Measurements from ENCODE around the gene GAD1. TPM values are rescaled to one million over a fixed set of nuclear protein-coding genes. Genes with fewer than 3 reads are reported as not detected.

The GAD1 gene
- total RNA-seq, 1 experiment from 2014 or later, result 1.1 TPM

GRCh38 chr2:170822290-170823087, 5.8 kb downstream of the GAD1 start:
- no peak overlapping the region for H3K27ac ChIP-seq (ENCODE audit: low read depth, low read length, poor library complexity, severe bottlenecking)
- TF ChIP-seq EZH2 (IDR thresholded peaks at IDR 0.05; ENCODE audit: borderline replicate concordance, low read depth, low read length, poor library complexity, severe bottlenecking), result peak; percentile 95
- TF ChIP-seq CTCF (conservative IDR thresholded peaks at IDR 0.05; ENCODE audit: low read depth, low read length), result peak; percentile 78
- CTCF ChIA-PET, result interaction anchor here (1.0 to 1.9 kb wide), 2 partner anchors 452 to 461 kb away, joined by 5 to 6 read pairs; no protein-coding TSS in a partner anchor
- peak overlapping the region; percentile 32 for H3K4me3 ChIP-seq (ENCODE audit: low read depth, low read length, poor library complexity, severe bottlenecking)
- peak; percentile 49 for DNase-seq (ENCODE audit: low spot score)
- H3K36me3 ChIP-seq (ENCODE audit: insufficient read depth, low read length, poor library complexity, severe bottlenecking), result no peaks in the 10 kb centered on the region
- intact Hi-C loops (cut with micrococcal nuclease; ENCODE audit: unreplicated experiment), result no loop called here
- POLR2A ChIA-PET (ENCODE audit: low non-redundant PET), result no interaction called here
- BruUV-seq (replicated peaks), result no TSS peak
- no peaks in the 10 kb centered on the region for H3K9me3 ChIP-seq (ENCODE audit: low read depth, low read length, poor library complexity, severe bottlenecking)
- H3K4me1 ChIP-seq (ENCODE audit: insufficient read depth, low read length, poor library complexity, severe bottlenecking), result peaks cover 24% of the 10 kb centered on the region
- H3K27me3 ChIP-seq (replicated peaks; ENCODE audit: insufficient read depth, low read depth, low read length, poor library complexity), result peaks cover 93% of the 10 kb centered on the region

GRCh38 chr2:170823088-170823897, 6.6 kb downstream of the GAD1 start:
- no peaks in the 10 kb centered on the region for H3K36me3 ChIP-seq (ENCODE audit: insufficient read depth, low read length, poor library complexity, severe bottlenecking)
- H3K27ac ChIP-seq (ENCODE audit: low read depth, low read length, poor library complexity, severe bottlenecking), result no peak overlapping the region
- POLR2A ChIA-PET (ENCODE audit: low non-redundant PET), result no interaction called here
- peaks cover 23% of the 10 kb centered on the region for H3K4me1 ChIP-seq (ENCODE audit: insufficient read depth, low read length, poor library complexity, severe bottlenecking)
- TF ChIP-seq CTCF (conservative IDR thresholded peaks at IDR 0.05; ENCODE audit: low read depth, low read length), result no peak
- intact Hi-C loops (cut with micrococcal nuclease; ENCODE audit: unreplicated experiment), result no loop called here
- H3K27me3 ChIP-seq (replicated peaks; ENCODE audit: insufficient read depth, low read depth, low read length, poor library complexity), result peaks cover 89% of the 10 kb centered on the region
- CTCF ChIA-PET, result interaction anchor here (0.6 to 1.9 kb wide), 3 partner anchors 50 to 462 kb away, joined by 4 to 6 read pairs (median 5); no protein-coding TSS in a partner anchor
- no TSS peak for BruUV-seq (replicated peaks)
- no peak for DNase-seq (ENCODE audit: low spot score)
- H3K4me3 ChIP-seq (ENCODE audit: low read depth, low read length, poor library complexity, severe bottlenecking), result peak overlapping the region; percentile 32
- H3K9me3 ChIP-seq (ENCODE audit: low read depth, low read length, poor library complexity, severe bottlenecking), result no peaks in the 10 kb centered on the region

GRCh38 chr2:170823898-170824215, 7.2 kb downstream of the GAD1 start:
- Histone ChIP-seq H3K27ac (ENCODE audit: low read depth, low read length, poor library complexity, severe bottlenecking) (no peak overlapping the region), H3K9me3 (ENCODE audit: low read depth, low read length, poor library complexity, severe bottlenecking) (no peaks in the 10 kb centered on the region), H3K4me1 (ENCODE audit: insufficient read depth, low read length, poor library complexity, severe bottlenecking) (peaks cover 17% of the 10 kb centered on the region), H3K4me3 (ENCODE audit: low read depth, low read length, poor library complexity, severe bottlenecking) (no peak overlapping the region), H3K27me3 (replicated peaks; ENCODE audit: insufficient read depth, low read depth, low read length, poor library complexity) (peaks cover 83% of the 10 kb centered on the region), H3K36me3 (ENCODE audit: insufficient read depth, low read length, poor library complexity, severe bottlenecking) (no peaks in the 10 kb centered on the region)
- ChIA-PET POLR2A (ENCODE audit: low non-redundant PET) (no interaction called here), CTCF (interaction anchor here (0.6 kb wide), 1 partner anchor 50 kb away, joined by 4 read pairs; no protein-coding TSS in a partner anchor)
- BruUV-seq (replicated peaks), result no TSS peak
- DNase-seq (ENCODE audit: low spot score), result no peak
- intact Hi-C loops (cut with micrococcal nuclease; ENCODE audit: unreplicated experiment), result no loop called here
- TF ChIP-seq CTCF (conservative IDR thresholded peaks at IDR 0.05; ENCODE audit: low read depth, low read length), result no peak
- TF ChIP-seq EZH2 (IDR thresholded peaks at IDR 0.05; ENCODE audit: borderline replicate concordance, low read depth, low read length, poor library complexity, severe bottlenecking), result no peak

All from A673 (cell line).